ENCODE data around the gene GRB7. TPM values are rescaled to one million over a fixed set of nuclear protein-coding genes. Genes with fewer than 3 reads are reported as not detected.

Gene GRB7
- total RNA-seq, 2 donors from 2014 or later = 54.6 to 73.9 TPM

DNA sequence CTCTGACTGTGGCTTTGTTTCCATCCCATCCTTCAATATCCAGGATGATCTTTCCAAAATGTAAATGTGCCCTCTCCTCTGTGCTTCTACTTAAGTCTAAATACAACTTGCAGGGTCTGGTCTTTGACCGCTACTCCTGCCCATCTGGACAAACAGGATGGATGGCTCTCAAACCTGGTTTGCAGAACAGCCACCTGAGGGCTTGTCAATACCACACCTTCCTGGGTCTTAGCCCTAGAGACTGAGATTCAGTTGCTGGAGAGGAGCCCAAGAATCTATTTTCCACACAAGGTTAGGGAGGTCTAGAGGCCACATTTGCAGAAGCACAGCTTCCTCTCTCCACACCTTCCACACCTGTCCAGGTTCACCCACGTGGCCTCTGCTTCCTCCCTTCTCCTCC, 1.9 kb upstream of the GRB7 start:
- H3K4me1 Mint-ChIP-seq = peaks cover 21% of the 10 kb centered on the region
- Histone ChIP-seq H3K27me3 (ENCODE audit: control insufficient read depth, insufficient read depth, low read length, poor library complexity, severe bottlenecking) (no peaks in the 10 kb centered on the region), H3K4me1 (ENCODE audit: control insufficient read depth, insufficient read depth, low read length) (peaks cover 5% of the 10 kb centered on the region), H3K27ac (ENCODE audit: low read depth, low read length) (no peak overlapping the region), H3K36me3 (ENCODE audit: control insufficient read depth, insufficient read depth, low read length) (no peaks in the 10 kb centered on the region), H3K9ac (ENCODE audit: extremely low read depth, low read length, poor library complexity, severe bottlenecking) (no peak overlapping the region), H3K9me3 (ENCODE audit: control insufficient read depth, low read length) (no peaks in the 10 kb centered on the region), H3K4me3 (ENCODE audit: low read length) (no peak overlapping the region)
- no peak overlapping the region for H3K27ac Mint-ChIP-seq
- no peak overlapping the region for H3K4me3 Mint-ChIP-seq
- H3K9me3 Mint-ChIP-seq = no peaks in the 10 kb centered on the region
- no peak for DNase-seq
- WGBS, 2 experiments (ENCODE audit: insufficient coverage in 1 of 2, insufficient read length in 1 of 2) = 78 to 80% methylated on average over 2 of the region's 2 CpGs
- no peaks in the 10 kb centered on the region for H3K27me3 Mint-ChIP-seq (ENCODE audit: insufficient read depth)
- TF ChIP-seq, protein P1, sequence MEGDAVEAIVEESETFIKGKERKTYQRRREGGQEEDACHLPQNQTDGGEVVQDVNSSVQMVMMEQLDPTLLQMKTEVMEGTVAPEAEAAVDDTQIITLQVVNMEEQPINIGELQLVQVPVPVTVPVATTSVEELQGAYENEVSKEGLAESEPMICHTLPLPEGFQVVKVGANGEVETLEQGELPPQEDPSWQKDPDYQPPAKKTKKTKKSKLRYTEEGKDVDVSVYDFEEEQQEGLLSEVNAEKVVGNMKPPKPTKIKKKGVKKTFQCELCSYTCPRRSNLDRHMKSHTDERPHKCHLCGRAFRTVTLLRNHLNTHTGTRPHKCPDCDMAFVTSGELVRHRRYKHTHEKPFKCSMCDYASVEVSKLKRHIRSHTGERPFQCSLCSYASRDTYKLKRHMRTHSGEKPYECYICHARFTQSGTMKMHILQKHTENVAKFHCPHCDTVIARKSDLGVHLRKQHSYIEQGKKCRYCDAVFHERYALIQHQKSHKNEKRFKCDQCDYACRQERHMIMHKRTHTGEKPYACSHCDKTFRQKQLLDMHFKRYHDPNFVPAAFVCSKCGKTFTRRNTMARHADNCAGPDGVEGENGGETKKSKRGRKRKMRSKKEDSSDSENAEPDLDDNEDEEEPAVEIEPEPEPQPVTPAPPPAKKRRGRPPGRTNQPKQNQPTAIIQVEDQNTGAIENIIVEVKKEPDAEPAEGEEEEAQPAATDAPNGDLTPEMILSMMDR (conservative IDR thresholded peaks at IDR 0.05) = no peak
- H3K36me3 Mint-ChIP-seq (ENCODE audit: low read depth) = no peaks in the 10 kb centered on the region

DNA sequence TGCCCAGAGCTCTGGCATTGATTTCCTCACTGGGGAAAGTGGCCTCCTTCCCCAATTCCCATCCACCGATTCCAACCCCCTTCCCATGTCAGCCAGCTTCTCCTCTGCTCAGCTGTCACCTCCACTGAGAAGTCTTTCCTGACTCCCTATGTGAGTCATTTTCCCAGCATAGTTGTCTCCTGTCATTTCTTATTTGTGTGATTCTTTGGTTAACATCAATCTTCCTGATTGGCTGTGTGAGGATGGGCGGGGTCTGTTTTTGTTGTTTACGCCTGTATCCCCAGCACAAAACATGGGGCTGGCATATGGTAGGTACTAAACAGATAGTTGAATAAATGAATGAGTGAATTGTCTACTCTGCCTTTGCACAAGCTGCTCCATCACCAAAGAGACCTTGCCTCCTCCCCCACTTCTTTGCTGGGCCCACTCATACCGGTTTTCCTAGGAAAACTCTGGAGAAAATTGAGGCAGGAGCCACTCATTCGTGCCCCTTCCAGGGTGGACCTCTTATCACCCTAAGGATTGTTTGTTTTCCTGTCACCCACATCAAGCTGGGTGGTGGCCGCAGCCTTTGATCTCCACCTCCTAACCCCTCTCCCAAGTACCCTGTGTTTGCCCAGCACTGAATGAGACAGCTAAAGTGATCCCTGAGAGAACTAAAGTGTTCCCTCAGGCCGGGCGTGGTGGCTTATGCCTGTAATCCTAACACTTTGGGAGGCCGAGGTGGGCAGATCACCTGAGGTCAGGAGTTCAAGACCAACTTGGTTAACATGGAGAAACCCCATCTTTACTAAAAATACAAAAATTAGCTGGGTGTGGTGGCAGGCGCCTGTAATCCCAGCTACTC, 1.2 kb upstream of the GRB7 start:
- Histone ChIP-seq H3K27me3 (ENCODE audit: control insufficient read depth, insufficient read depth, low read length, poor library complexity, severe bottlenecking) (no peaks in the 10 kb centered on the region), H3K4me3 (ENCODE audit: low read length) (no peak overlapping the region), H3K9ac (ENCODE audit: extremely low read depth, low read length, poor library complexity, severe bottlenecking) (no peak overlapping the region), H3K4me1 (ENCODE audit: control insufficient read depth, insufficient read depth, low read length) (peaks cover 5% of the 10 kb centered on the region), H3K36me3 (ENCODE audit: control insufficient read depth, insufficient read depth, low read length) (no peaks in the 10 kb centered on the region), H3K9me3 (ENCODE audit: control insufficient read depth, low read length) (no peaks in the 10 kb centered on the region), H3K27ac (ENCODE audit: low read depth, low read length) (no peak overlapping the region)
- Mint-ChIP-seq H3K36me3 (ENCODE audit: low read depth) (no peaks in the 10 kb centered on the region), H3K9me3 (no peaks in the 10 kb centered on the region), H3K4me1 (peaks cover 27% of the 10 kb centered on the region), H3K4me3 (peak overlapping the region; percentile 88), H3K27ac (no peak overlapping the region), H3K27me3 (ENCODE audit: insufficient read depth) (no peaks in the 10 kb centered on the region)
- WGBS, 2 experiments (ENCODE audit: insufficient coverage in 1 of 2, insufficient read length in 1 of 2) = 85% methylated on average over 8 to 10 of the region's 10 CpGs
- DNase-seq = no peak
- TF ChIP-seq, protein P1 (conservative IDR thresholded peaks at IDR 0.05) = no peak

DNA sequence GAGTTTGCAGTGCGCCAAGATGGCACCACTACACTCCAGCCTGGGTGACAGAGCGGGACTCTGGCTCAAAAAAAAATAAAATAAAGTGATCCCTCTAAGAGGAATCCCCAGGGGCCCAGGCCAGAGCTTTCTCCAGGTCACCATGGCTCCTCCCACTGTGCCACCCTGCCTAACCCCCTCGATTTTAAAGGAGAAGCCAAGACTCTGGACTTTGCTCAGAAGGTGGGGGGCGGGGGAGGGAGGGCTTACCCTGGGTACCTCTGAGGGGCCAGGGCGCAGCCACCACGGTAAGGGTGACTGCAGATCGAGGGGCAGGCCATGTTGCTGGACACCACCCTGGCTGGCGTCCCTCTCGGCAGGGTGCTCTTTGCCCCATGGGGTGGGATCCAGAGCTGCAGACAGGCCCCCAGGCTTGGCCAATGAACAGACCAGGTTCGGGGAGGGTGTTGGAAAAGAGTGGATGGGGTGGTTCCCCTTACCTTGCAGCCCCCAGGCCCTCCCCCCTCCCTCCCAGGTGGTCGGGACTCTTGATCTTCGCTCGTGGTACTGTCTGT, 455 bp upstream of the GRB7 start:
- Histone ChIP-seq H3K9ac (ENCODE audit: extremely low read depth, low read length, poor library complexity, severe bottlenecking) (no peak overlapping the region), H3K27me3 (ENCODE audit: control insufficient read depth, insufficient read depth, low read length, poor library complexity, severe bottlenecking) (no peaks in the 10 kb centered on the region), H3K4me3 (ENCODE audit: low read length) (peak overlapping the region; percentile 87), H3K4me1 (ENCODE audit: control insufficient read depth, insufficient read depth, low read length) (peaks cover 5% of the 10 kb centered on the region), H3K36me3 (ENCODE audit: control insufficient read depth, insufficient read depth, low read length) (no peaks in the 10 kb centered on the region), H3K27ac (ENCODE audit: low read depth, low read length) (no peak overlapping the region), H3K9me3 (ENCODE audit: control insufficient read depth, low read length) (no peaks in the 10 kb centered on the region)
- WGBS, 2 experiments (ENCODE audit: insufficient coverage in 1 of 2, insufficient read length in 1 of 2) = 67% methylated on average over 6 to 13 of the region's 13 CpGs
- Mint-ChIP-seq H3K27ac (peak overlapping the region; percentile 90), H3K27me3 (ENCODE audit: insufficient read depth) (no peaks in the 10 kb centered on the region), H3K9me3 (no peaks in the 10 kb centered on the region), H3K4me3 (peak overlapping the region; percentile 88), H3K36me3 (ENCODE audit: low read depth) (no peaks in the 10 kb centered on the region), H3K4me1 (peaks cover 28% of the 10 kb centered on the region)
- TF ChIP-seq, protein P1 (conservative IDR thresholded peaks at IDR 0.05) = no peak
- no peak for DNase-seq
